BJ (cell line): ENCODE measurements around the gene WDFY2. TPM values are rescaled to one million over a fixed set of nuclear protein-coding genes. Genes with fewer than 3 reads are reported as not detected.

Source experiments
- CTCF ChIA-PET: fragments of 350-600 bp; formaldehyde crosslinking; extraction: SDS; loops from one replicate; lab custom pipeline; 2021; ENCODE audit warnings: antibody characterized with exemption, inconsistent platforms; lab: Yijun Ruan, JAX
- POLR2A ChIA-PET: fragments of 300-600 bp; sonication (Branson Sonifier 250); formaldehyde crosslinking; extraction: SDS; loops from one replicate; lab custom pipeline; 2021; ENCODE audit warnings: antibody characterized with exemption; lab: Charles Lee
- DNase-seq: peaks from one replicate; pipeline ENCODE4 v3.0.0-alpha.2; 2011; ENCODE audit warnings: low read depth
- H3K27me3 ChIP-seq: 2 replicates; pipeline ENCODE4 v1.6.0; 2011; ENCODE audit warnings: low read length; ENCODE audit not compliant: control insufficient read depth, insufficient read depth
- H3K36me3 ChIP-seq: 2 replicates; pipeline ENCODE4 v1.5.1; 2011; ENCODE audit warnings: low read length; ENCODE audit not compliant: control insufficient read depth, insufficient read depth
- H3K4me3 ChIP-seq: 2 replicates; pipeline ENCODE4 v1.5.1; 2011; ENCODE audit warnings: low read depth, mild to moderate bottlenecking, control low read depth, low read length
- polyA plus RNA-seq: library from polyadenylated mRNA; depleted of rRNA; stranded (reverse); fragments of >200 nt; gene quantifications from 2 replicates; pipeline ENCODE4 v1.2.3, GENCODE V29; 2011
- TF ChIP-seq, protein P1 (sequence below): IDR thresholded peaks from 2 replicates; pipeline ENCODE4 v1.5.1; 2011; ENCODE audit warnings: low read depth, mild to moderate bottlenecking, control low read depth, inconsistent platforms, low read length, moderate library complexity; ENCODE audit not compliant: insufficient read depth

Gene WDFY2
- polyA plus RNA-seq, 1 experiment: 4.3 TPM

DNA sequence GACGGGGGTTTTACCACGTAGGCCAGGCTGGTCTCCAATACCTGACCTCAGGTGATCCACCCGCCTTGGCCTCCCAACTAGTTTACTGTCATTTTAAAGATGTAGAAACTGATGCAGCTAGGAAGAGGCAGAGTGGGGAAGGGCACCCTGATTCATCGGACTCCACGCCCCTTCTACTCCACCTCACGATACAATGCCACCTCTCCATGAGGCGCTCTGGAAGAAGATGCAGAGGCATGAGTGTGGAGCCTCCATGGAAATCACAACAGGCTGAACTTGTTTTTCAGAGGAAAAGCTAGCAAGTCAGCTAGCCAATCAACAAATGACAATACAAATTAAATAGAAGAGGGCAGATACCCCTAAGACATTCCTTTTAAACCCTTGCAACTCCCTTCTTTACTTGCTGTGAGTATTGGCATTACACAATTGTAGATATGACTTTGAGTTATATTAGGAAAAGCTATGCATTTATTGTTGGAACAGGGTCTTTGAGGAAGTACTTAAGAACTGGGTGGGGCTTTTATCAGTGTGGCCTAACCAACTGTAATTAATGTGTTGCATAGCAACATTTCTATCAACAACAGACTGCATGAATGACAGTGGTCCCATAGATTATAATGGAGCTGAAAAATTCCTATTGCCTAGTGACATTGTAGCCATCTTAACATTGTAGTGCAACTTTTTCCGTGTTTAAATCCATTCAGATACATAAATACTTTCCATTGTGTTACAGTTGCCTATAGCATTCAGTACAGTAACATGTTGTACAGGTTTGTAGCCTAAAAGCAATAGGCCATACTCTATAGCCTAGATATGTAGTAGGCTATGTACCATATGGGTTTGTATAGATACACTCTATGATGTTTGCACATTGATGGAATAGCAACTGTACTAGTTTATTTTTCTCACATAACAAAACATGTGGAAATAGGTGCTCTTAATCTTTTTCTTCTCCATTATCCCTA lies 17.6 kb downstream of the WDFY2 start:
- POLR2A ChIA-PET: no interaction called here
- Histone ChIP-seq H3K36me3 (no peaks in the 10 kb centered on the region), H3K4me3 (no peak overlapping the region), H3K27me3 (no peaks in the 10 kb centered on the region)
- DNase-seq: no peak
- CTCF ChIA-PET: interaction anchor here (0.6 to 1.2 kb wide), 2 partner anchors 10 to 85 kb away, joined by 3 read pairs; no protein-coding TSS in a partner anchor
- TF ChIP-seq, protein P1, sequence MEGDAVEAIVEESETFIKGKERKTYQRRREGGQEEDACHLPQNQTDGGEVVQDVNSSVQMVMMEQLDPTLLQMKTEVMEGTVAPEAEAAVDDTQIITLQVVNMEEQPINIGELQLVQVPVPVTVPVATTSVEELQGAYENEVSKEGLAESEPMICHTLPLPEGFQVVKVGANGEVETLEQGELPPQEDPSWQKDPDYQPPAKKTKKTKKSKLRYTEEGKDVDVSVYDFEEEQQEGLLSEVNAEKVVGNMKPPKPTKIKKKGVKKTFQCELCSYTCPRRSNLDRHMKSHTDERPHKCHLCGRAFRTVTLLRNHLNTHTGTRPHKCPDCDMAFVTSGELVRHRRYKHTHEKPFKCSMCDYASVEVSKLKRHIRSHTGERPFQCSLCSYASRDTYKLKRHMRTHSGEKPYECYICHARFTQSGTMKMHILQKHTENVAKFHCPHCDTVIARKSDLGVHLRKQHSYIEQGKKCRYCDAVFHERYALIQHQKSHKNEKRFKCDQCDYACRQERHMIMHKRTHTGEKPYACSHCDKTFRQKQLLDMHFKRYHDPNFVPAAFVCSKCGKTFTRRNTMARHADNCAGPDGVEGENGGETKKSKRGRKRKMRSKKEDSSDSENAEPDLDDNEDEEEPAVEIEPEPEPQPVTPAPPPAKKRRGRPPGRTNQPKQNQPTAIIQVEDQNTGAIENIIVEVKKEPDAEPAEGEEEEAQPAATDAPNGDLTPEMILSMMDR: no peak

DNA sequence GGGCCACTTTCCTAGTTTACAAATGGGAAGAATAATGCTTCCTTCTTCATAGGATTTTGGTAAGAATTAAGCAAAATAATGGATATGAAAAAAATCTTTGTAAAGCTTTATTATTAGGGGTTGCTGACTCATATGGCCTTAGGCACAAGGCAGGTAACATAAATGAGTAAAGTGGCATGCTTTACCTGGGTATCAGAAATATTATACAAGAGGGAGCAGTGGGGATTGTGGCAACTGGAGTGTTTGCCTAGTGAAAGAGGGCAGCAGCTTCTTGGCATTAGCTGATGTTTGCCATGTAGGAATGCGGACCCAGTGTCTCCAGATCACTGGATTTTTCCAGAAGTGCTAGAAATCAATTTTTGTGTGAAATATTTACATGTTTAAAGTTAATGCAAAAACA lies 19.5 kb downstream of the WDFY2 start:
- DNase-seq: no peak
- ChIA-PET CTCF (interaction anchor here (0.8 kb wide), 1 partner anchor 26 kb away, joined by 3 read pairs; no protein-coding TSS in a partner anchor), POLR2A (no interaction called here)
- H3K27me3 ChIP-seq: no peaks in the 10 kb centered on the region
- no peak overlapping the region for H3K4me3 ChIP-seq
- no peaks in the 10 kb centered on the region for H3K36me3 ChIP-seq
- TF ChIP-seq, protein P1: no peak

DNA sequence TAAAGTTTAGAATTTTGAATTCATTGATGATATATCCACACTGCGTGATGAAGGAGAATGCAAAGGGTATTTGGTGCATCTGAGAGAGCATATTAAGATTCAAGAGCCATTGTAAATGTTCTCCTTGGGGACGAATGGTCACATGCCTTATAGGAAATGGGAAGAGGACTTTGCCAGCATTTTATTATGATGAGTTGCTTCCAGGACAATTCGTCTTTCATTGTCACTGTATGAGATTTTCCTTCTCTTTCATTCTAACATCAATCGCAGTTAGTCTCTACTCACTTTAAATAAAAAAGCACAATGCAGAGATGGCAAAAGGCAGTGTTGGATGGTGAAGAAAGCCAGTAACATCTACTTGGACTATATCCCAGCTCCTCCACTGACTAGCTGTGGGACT lies 21.4 kb downstream of the WDFY2 start:
- Histone ChIP-seq H3K4me3 (no peak overlapping the region), H3K36me3 (no peaks in the 10 kb centered on the region), H3K27me3 (no peaks in the 10 kb centered on the region)
- TF ChIP-seq, protein P1: no peak
- CTCF ChIA-PET: no interaction called here
- POLR2A ChIA-PET: no interaction called here
- DNase-seq: no peak

DNA sequence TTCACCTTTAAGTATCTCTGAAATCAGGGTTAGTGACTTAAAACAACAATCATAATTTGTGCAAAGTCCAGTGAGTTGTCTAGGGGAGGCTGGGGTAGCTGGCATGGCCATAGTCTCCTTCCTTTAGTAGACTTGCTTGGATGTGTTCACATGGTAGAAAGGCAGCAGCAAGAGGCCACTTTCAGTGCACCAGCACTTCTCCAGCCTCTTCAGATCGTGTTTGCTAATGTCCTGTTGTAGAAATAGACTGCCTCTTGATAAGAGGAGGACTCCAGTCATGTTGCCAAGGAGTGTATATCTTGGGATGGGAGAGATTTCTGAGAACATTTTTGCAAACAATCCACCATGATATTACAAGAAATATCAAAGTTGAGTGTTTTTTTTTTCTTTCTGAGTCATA lies 22.9 kb downstream of the WDFY2 start:
- Histone ChIP-seq H3K27me3 (no peaks in the 10 kb centered on the region), H3K36me3 (no peaks in the 10 kb centered on the region), H3K4me3 (no peak overlapping the region)
- POLR2A ChIA-PET: no interaction called here
- no peak for DNase-seq
- CTCF ChIA-PET: no interaction called here
- TF ChIP-seq, protein P1: no peak

DNA sequence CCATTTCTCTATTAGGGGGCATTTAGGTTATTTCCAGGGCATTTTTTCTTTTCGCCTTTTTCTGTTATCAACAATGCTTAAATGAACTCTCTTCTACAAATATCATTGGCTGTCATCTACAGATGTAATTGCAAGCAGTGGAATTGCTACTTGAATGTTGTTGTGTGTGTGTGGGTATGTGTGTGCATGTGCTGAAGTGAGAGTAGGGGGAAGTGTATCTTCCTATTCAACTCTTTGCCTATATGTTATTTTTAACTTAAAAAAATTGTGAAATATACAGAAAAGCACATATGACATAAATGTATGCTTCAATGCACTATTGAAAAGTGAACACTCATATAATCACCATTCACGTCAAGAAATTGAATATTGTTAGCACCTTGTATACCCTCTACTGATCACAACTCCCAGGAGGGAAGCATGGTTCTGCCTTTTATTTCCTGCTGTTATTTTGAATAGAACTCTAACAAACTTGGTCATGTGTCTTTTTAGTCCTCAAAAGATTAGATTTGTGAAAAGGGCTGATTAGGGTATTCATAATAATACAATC lies 24.7 kb downstream of the WDFY2 start:
- CTCF ChIA-PET: interaction anchor here (1.1 kb wide), 1 partner anchor 9 kb away, joined by 3 read pairs; no protein-coding TSS in a partner anchor
- POLR2A ChIA-PET: no interaction called here
- Histone ChIP-seq H3K4me3 (no peak overlapping the region), H3K27me3 (no peaks in the 10 kb centered on the region), H3K36me3 (no peaks in the 10 kb centered on the region)
- TF ChIP-seq, protein P1: no peak
- no peak for DNase-seq
